Activated B cell treated with CpG ODN at 0.5 μM for 24 hours (primary cell): ENCODE results near the gene ABCG4. TPM values are rescaled to one million over a fixed set of nuclear protein-coding genes. Genes with fewer than 3 reads are reported as not detected.
A peak's percentile ranks its signal among the peaks of the same experiment; 100 is the strongest.

Experiments used
- ATAC-seq: fragments of 200-7000 bp; cut with Tn5 transposase; one replicate; pipeline ENCODE4 v1.10.0; 2021; ENCODE audit warnings: low read depth, mild to moderate bottlenecking, moderate library complexity
- CTCF ChIA-PET: fragments of 350-600 bp; sonication (Branson Sonifier 250); formaldehyde crosslinking; loops from one replicate; lab custom pipeline; 2021; ENCODE audit warnings: antibody characterized with exemption; lab: Charles Lee
- POLR2A ChIA-PET: fragments of 350-600 bp; sonication (Branson Sonifier 250); formaldehyde crosslinking; loops from one replicate; lab custom pipeline; 2021; ENCODE audit warnings: antibody characterized with exemption; lab: Charles Lee
- DNase-seq: peaks from one replicate; pipeline ENCODE4 v3.0.0; 2022
- H3K27ac Mint-ChIP-seq: one replicate; pipeline ENCODE4 v1.8.0; 2020; ENCODE audit warnings: mixed read lengths
- H3K27me3 Mint-ChIP-seq: one replicate; pipeline ENCODE4 v1.8.0; 2021; ENCODE audit warnings: mixed read lengths
- H3K36me3 Mint-ChIP-seq: one replicate; pipeline ENCODE4 v1.8.0; 2021; ENCODE audit warnings: low read depth, mixed read lengths
- H3K4me1 Mint-ChIP-seq: one replicate; pipeline ENCODE4 v1.8.0; 2021; ENCODE audit warnings: mixed read lengths
- H3K4me3 Mint-ChIP-seq: one replicate; pipeline ENCODE4 v1.8.0; 2020; ENCODE audit warnings: mild to moderate bottlenecking, mixed read lengths
- H3K9me3 Mint-ChIP-seq: one replicate; pipeline ENCODE4 v1.8.0; 2020; ENCODE audit warnings: mixed read lengths
- intact Hi-C: fragments of 100-400 bp; cut with micrococcal nuclease; formaldehyde crosslinking; loops from one replicate; pipeline ENCODE4 v1.15.1; 2024
- total RNA-seq: library from RNA; stranded (reverse); gene quantifications from 2 replicates; pipeline ENCODE4 v1.2.3, GENCODE V29; 2022
- TF ChIP-seq, protein P1 (sequence below): fragments of 200-600 bp; IDR thresholded peaks from one replicate; pipeline ENCODE4 v1.8.0; 2022; ENCODE audit warnings: antibody characterized with exemption, mild to moderate bottlenecking

The ABCG4 gene
- total RNA-seq, 1 donor from 2014 or later, result not detected

DNA sequence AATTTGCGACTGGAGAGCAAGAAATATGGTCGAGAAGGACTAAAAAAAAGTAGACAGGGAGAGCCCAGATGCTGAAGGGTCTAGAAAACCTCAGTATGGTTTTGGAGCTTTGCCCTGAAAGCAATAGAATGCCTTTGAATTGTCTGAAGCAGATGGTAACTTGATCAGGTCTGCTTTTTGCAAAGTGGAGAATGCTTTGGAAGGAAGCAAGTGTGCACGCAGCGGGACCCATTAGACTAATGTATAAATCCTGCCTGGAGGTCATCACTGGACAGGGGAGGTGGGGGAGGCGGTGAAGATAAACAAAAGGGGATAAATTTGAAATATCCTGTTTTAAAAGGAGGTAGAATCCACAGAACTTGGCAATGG is 28.2 kb upstream of the ABCG4 start:
- no peak for DNase-seq
- peaks cover 34% of the 10 kb centered on the region for H3K36me3 Mint-ChIP-seq
- ATAC-seq, result no peak
- H3K27me3 Mint-ChIP-seq, result no peaks in the 10 kb centered on the region
- TF ChIP-seq, protein P1, sequence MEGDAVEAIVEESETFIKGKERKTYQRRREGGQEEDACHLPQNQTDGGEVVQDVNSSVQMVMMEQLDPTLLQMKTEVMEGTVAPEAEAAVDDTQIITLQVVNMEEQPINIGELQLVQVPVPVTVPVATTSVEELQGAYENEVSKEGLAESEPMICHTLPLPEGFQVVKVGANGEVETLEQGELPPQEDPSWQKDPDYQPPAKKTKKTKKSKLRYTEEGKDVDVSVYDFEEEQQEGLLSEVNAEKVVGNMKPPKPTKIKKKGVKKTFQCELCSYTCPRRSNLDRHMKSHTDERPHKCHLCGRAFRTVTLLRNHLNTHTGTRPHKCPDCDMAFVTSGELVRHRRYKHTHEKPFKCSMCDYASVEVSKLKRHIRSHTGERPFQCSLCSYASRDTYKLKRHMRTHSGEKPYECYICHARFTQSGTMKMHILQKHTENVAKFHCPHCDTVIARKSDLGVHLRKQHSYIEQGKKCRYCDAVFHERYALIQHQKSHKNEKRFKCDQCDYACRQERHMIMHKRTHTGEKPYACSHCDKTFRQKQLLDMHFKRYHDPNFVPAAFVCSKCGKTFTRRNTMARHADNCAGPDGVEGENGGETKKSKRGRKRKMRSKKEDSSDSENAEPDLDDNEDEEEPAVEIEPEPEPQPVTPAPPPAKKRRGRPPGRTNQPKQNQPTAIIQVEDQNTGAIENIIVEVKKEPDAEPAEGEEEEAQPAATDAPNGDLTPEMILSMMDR, result no peak
- peak overlapping the region; percentile 92 for H3K27ac Mint-ChIP-seq
- CTCF ChIA-PET, result interaction anchor here (1.0 to 2.0 kb wide), 3 partner anchors 14 to 76 kb away, joined by 4 to 9 read pairs (median 4); partner anchors contain the start of gene C2CD2L
- no peaks in the 10 kb centered on the region for H3K9me3 Mint-ChIP-seq
- POLR2A ChIA-PET, result interaction anchor here (1.5 to 5.4 kb wide), 8 partner anchors 11 to 102 kb away, joined by 8 to 40 read pairs (median 15); partner anchors contain the start of genes C2CD2L, DPAGT1, HMBS and NLRX1
- peaks cover 33% of the 10 kb centered on the region for H3K4me1 Mint-ChIP-seq
- peak overlapping the region; percentile 94 for H3K4me3 Mint-ChIP-seq
- intact Hi-C loops, result loop anchor here (1.0 kb wide), 8 partner anchors 13 to 214 kb away; partner anchors contain the start of genes C2CD2L, DPAGT1, HYOU1 and RNF26

DNA sequence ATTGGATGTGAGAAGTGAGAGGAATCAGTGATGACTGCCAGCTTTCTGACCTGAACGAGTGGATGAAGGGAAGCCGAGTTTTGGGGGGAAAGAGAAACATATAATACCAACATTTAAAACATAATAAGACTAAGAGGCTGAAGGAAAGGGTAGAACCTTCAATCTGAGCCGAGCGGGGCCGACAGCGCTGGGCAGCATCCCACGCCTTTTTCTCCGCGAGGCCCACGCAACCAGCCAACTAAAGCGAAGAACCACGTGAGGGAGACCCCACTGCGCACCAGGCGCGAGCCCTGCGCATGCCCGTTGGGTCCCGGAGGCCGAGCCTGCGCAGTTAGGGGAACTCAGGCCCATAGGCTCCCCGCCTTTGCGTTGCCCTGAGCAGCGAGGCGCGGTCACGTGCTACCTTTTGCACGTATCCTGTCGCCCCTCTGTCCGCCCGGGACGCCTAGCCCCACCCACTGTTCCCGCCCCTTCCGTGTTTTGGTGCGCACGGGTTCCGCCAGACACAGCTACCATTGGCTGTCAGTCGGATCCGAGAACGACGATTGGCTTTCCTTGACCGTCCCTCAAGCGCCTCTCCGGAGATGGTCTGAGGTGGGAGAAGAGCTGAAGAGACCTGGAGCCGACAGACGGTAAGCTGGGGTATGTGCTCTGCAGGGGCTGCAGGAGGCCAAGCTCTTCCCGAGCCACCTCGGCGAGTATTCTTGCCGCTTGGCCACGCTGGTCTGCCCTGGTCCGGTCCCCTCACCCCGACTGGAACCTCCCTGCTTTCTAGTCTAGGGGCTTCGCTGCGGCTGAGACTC is 27.6 kb upstream of the ABCG4 start, which contains the start of gene HINFP:
Gene HINFP (plus strand): TSS at position 573 of the 803 bp plus-strand sequence. CDS start 5,365 bp downstream, outside the sequence.
- DNase-seq, result peak; percentile 97
- H3K36me3 Mint-ChIP-seq, result peaks cover 30% of the 10 kb centered on the region
- H3K4me3 Mint-ChIP-seq, result peak within 1 kb of the TSS; percentile 94
- intact Hi-C loops, result loop anchor here (1.0 kb wide), 8 partner anchors 14 to 213 kb away; partner anchors contain the start of genes C2CD2L, DPAGT1, HYOU1 and RNF26
- H3K9me3 Mint-ChIP-seq, result no peaks in the 10 kb centered on the region
- TF ChIP-seq, protein P1, result no peak
- peak; percentile 97 for ATAC-seq
- POLR2A ChIA-PET, result interaction anchor here (0.6 to 5.4 kb wide), 19 partner anchors 8 to 1109 kb away, joined by 3 to 40 read pairs (median 4); partner anchors contain the start of genes C2CD2L, DPAGT1, HMBS and NLRX1
- H3K27ac Mint-ChIP-seq, result peak within 1 kb of the TSS; percentile 92
- CTCF ChIA-PET, result interaction anchor here (1.0 to 2.0 kb wide), 4 partner anchors 14 to 75 kb away, joined by 3 to 9 read pairs (median 4); partner anchors contain the start of gene C2CD2L
- no peaks in the 10 kb centered on the region for H3K27me3 Mint-ChIP-seq
- peaks cover 30% of the 10 kb centered on the region for H3K4me1 Mint-ChIP-seq

DNA sequence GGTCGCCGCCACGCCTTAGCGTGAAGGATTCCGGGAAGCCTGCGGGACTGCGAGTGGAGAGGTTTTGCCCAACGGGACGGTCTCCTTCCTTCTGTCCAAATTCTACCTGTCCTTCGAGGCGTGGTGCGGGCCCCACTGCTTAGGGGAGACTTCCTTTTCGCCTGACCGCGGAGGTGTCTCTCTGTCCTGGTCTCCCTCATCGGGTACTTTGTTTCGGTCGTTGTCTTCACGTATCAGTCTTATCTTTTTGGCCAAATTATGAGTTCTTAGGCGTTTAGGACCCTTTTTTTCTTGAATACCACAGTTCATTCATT is 27.1 kb upstream of the ABCG4 start:
- POLR2A ChIA-PET, result interaction anchor here (0.6 to 5.4 kb wide), 19 partner anchors 9 to 1109 kb away, joined by 3 to 40 read pairs (median 4); partner anchors contain the start of genes C2CD2L, DPAGT1, HMBS and NLRX1
- DNase-seq, result no peak
- H3K36me3 Mint-ChIP-seq, result peaks cover 30% of the 10 kb centered on the region

DNA sequence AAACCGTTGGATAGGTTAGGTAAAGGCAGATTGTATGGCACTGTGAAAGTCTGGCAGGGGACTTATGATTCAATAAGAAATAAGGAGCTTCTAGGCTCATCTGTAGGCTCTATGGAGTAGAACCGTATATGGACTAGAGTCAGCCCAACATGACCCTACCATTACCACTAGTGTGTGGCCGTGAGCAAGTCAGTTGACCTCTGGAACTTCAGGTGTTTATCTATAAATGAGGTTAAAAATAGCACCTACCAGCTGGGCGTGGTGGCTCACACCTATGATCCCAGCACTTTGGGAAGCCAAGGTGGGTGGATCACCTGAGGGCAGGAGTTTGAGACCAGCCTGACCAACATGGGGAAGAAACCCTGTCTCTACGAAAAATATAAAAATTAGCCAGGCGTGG is 23.0 kb upstream of the ABCG4 start:
- no peak overlapping the region for H3K27ac Mint-ChIP-seq
- peaks cover 55% of the 10 kb centered on the region for H3K36me3 Mint-ChIP-seq

More for the DNA sequence above, 27.1 kb upstream of the ABCG4 start:
- H3K4me1 Mint-ChIP-seq, result peaks cover 32% of the 10 kb centered on the region
- TF ChIP-seq, protein P1, result no peak
- H3K9me3 Mint-ChIP-seq, result no peaks in the 10 kb centered on the region
- ATAC-seq, result no peak
- H3K4me3 Mint-ChIP-seq, result peak overlapping the region; percentile 94
- CTCF ChIA-PET, result interaction anchor here (1.2 kb wide), 1 partner anchor 47 kb away, joined by 3 read pairs; no protein-coding TSS in a partner anchor
- peak overlapping the region; percentile 92 for H3K27ac Mint-ChIP-seq
- intact Hi-C loops, result loop anchor here (1.0 kb wide), 8 partner anchors 14 to 213 kb away; partner anchors contain the start of genes C2CD2L, DPAGT1, HYOU1 and RNF26
- no peaks in the 10 kb centered on the region for H3K27me3 Mint-ChIP-seq

More for the DNA sequence above, 23.0 kb upstream of the ABCG4 start:
- H3K4me1 Mint-ChIP-seq, result peaks cover 28% of the 10 kb centered on the region
- DNase-seq (no peak), ATAC-seq (no peak)
- H3K9me3 Mint-ChIP-seq, result no peaks in the 10 kb centered on the region
- intact Hi-C loops, result no loop called here
- H3K4me3 Mint-ChIP-seq, result no peak overlapping the region
- CTCF ChIA-PET, result no interaction called here
- TF ChIP-seq, protein P1, result no peak
- no peaks in the 10 kb centered on the region for H3K27me3 Mint-ChIP-seq
- POLR2A ChIA-PET, result interaction anchor here (0.6 kb wide), 1 partner anchor 72 kb away, joined by 6 read pairs; no protein-coding TSS in a partner anchor
